GM18907 (cell line): ENCODE results near the gene WDR44.
"Not testable (repeated sequence)": the region's sequence is repeated elsewhere in the genome, so short reads cannot be mapped to it uniquely, and the experiment has no call there.

Experiments used
- ATAC-seq: cut with Tn5 transposase; IDR thresholded peaks from one replicate; pipeline ENCODE4 v1.9.1; 2021; ENCODE audit warnings: mild to moderate bottlenecking, moderate library complexity; ENCODE audit not compliant: unreplicated experiment

Gene WDR44

GRCh38 chrX:118345464-118346257 is at the start of gene WDR44:
Gene WDR44 (plus strand): TSS chrX:118346106. CDS start chrX:118346504, 398 bp downstream.
- peak; percentile 91 for ATAC-seq

GRCh38 chrX:118305827-118306226 is 40.1 kb upstream of the WDR44 start:
- not testable (repeated sequence) for ATAC-seq

GRCh38 chrX:118315529-118315928 is 30.4 kb upstream of the WDR44 start:
- ATAC-seq = no peak

GRCh38 chrX:118324588-118324987 is 21.3 kb upstream of the WDR44 start:
- no peak for ATAC-seq

- no peak for ATAC-seq
These were observed 20.5 kb upstream of the WDR44 start for GRCh38 chrX:118325453-118325852.

- ATAC-seq = no peak
These were observed 16.7 kb upstream of the WDR44 start for GRCh38 chrX:118329175-118329574.

GRCh38 chrX:118337687-118338086 is 8.2 kb upstream of the WDR44 start:
- ATAC-seq = no peak

GRCh38 chrX:118338930-118339329 is 7.0 kb upstream of the WDR44 start:
- no peak for ATAC-seq

- ATAC-seq = no peak
These were observed 852 bp upstream of the WDR44 start for GRCh38 chrX:118345045-118345463.

GRCh38 chrX:118346258-118347094 is 570 bp downstream of the WDR44 start:
- ATAC-seq = peak; percentile 40

- ATAC-seq = no peak
These were observed 1.2 kb downstream of the WDR44 start for GRCh38 chrX:118347131-118347530.

- no peak for ATAC-seq
These were observed 1.8 kb downstream of the WDR44 start for GRCh38 chrX:118347736-118348135.

- ATAC-seq = no peak
These were observed 2.4 kb downstream of the WDR44 start for GRCh38 chrX:118348186-118348810.

- no peak for ATAC-seq
These were observed 3.3 kb downstream of the WDR44 start for GRCh38 chrX:118349188-118349587.

- no peak for ATAC-seq
These were observed 4.3 kb downstream of the WDR44 start for GRCh38 chrX:118350221-118350620.

GRCh38 chrX:118350706-118351105 is 4.8 kb downstream of the WDR44 start:
- peak; percentile 24 for ATAC-seq

- ATAC-seq = no peak
These were observed 6.7 kb downstream of the WDR44 start for GRCh38 chrX:118352566-118352965.

- peak; percentile 66 for ATAC-seq
These were observed 7.4 kb downstream of the WDR44 start for GRCh38 chrX:118353081-118353850.

- no peak for ATAC-seq
These were observed 9.5 kb downstream of the WDR44 start for GRCh38 chrX:118355225-118355920.

GRCh38 chrX:118356154-118356701 is 10.3 kb downstream of the WDR44 start:
- ATAC-seq = no peak
